K562 (cell line): Measurements from ENCODE around the gene GBX1. TPM values are rescaled to one million over a fixed set of nuclear protein-coding genes. Genes with fewer than 3 reads are reported as not detected.

Experiments
- BMI1 ChIP-seq: fragments of 150-350 bp; IDR thresholded peaks from 2 replicates; pipeline ENCODE4 v1.6.1; 2014; ENCODE audit warnings: low read length
- CBX1 ChIP-seq: sonication (generic); IDR thresholded peaks from 2 replicates; pipeline ENCODE4 v1.6.1; 2016; ENCODE audit warnings: antibody characterized with exemption, low read depth, mild to moderate bottlenecking
- JUN ChIP-seq, 2 experiments: sonication (generic) in 1 of 2; formaldehyde crosslinking in 1 of 2; IDR thresholded peaks; 2 replicates each; pipeline versions ENCODE4 v1.6.1 to v1.8.0; 2012 to 2022; ENCODE audit warnings: borderline replicate concordance in 2 of 2, mild to moderate bottlenecking in 2 of 2, improper control_type of control experiment in 1 of 2, low read depth in 1 of 2, low read length in 1 of 2, missing genetic modification reagents in 1 of 2
- MLX ChIP-seq, 2 experiments: fragments of 450-650 bp in 1 of 2; sonication (generic) in 1 of 2; formaldehyde crosslinking; conservative IDR thresholded peaks; 2 replicates each; pipeline versions ENCODE4 v1.4.0 to v1.8.1; 2020 to 2022; ENCODE audit warnings: mild to moderate bottlenecking in 1 of 2, missing genetic modification reagents in 1 of 2
- RUNX1 ChIP-seq: sonication (generic); IDR thresholded peaks from 2 replicates; pipeline ENCODE4 v1.6.1; 2016; ENCODE audit warnings: antibody characterized with exemption, low read depth
- SAFB2 ChIP-seq: fragments of 200-400 bp; formaldehyde crosslinking; IDR thresholded peaks from 2 replicates; pipeline ENCODE4 v1.6.1; 2018; ENCODE audit warnings: borderline replicate concordance, low read length, low read depth, moderate library complexity; ENCODE audit not compliant: severe bottlenecking
- SMARCA4 ChIP-seq: fragments of 450-650 bp; IDR thresholded peaks from 2 replicates; pipeline ENCODE4 v1.6.1; 2016
- THRA ChIP-seq: fragments of 450-650 bp; IDR thresholded peaks from 2 replicates; pipeline ENCODE4 v1.6.1; 2017; ENCODE audit warnings: mild to moderate bottlenecking, moderate library complexity
- TRIM24 ChIP-seq, 2 experiments: fragments of 450-650 bp; IDR thresholded peaks; 2 replicates each; pipeline ENCODE4 v1.6.1; 2016
- ZEB2 ChIP-seq: fragments of 450-650 bp; IDR thresholded peaks from 2 replicates; pipeline ENCODE4 v1.6.1; 2016
- ZNF407 ChIP-seq: fragments of 450-650 bp; IDR thresholded peaks from 2 replicates; pipeline ENCODE4 v1.6.1; 2016; ENCODE audit warnings: low read depth
- ZNF668 ChIP-seq: fragments of 250-450 bp; sonication (Bioruptor Pico); IDR thresholded peaks from 2 replicates; pipeline ENCODE4 v1.8.0; 2022; ENCODE audit warnings: mild to moderate bottlenecking, inconsistent platforms
- ZNF695 ChIP-seq: fragments of 450-650 bp; formaldehyde crosslinking; IDR thresholded peaks from 2 replicates; pipeline ENCODE4 v1.4.0; 2020; ENCODE audit warnings: mild to moderate bottlenecking, moderate library complexity
- polyA plus RNA-seq, 8 experiments: library from polyadenylated mRNA; depleted of rRNA in 4 of 8; stranded (reverse) in 5 of 8; unstranded in 3 of 8; fragments of >200 nt; fragmentation: Nextera tagmentation in 2 of 8; fragmentation: Illumina TruSeq in 1 of 8; extraction: Ambion mirVana in 2 of 8; extraction: Trizol in 1 of 8; gene quantifications; 2 replicates each; pipeline versions ENCODE4 v1.2.1 to v1.2.3, GENCODE V29; 2011 to 2014; ENCODE audit warnings: inconsistent platforms in 1 of 8, missing spikeins in 1 of 8
- total RNA-seq, 7 experiments: library from RNA; depleted of rRNA in 6 of 7; stranded (reverse); fragments of >200 nt in 6 of 7; fragmentation: Illumina TruSeq in 2 of 7; extraction: Trizol in 2 of 7; gene quantifications; 2 replicates each; pipeline versions ENCODE4 v1.2.1 to v1.2.3, GENCODE V29; 2011 to 2021; ENCODE audit warnings: low replicate concordance in 1 of 7

The GBX1 gene
- total and polyA plus RNA-seq, 9 of the 15 experiments (the other 6 are each of a cell fraction or from before 2014, with no cell fraction given): not detected

- TF ChIP-seq ZNF407: no peak
- peak; percentile 67; the same call in 1 of the 2 replicates for TF ChIP-seq JUN (IDR thresholded peaks at IDR 0.05; ENCODE audit: borderline replicate concordance, low read depth, low read length)
- TF ChIP-seq JUN (CRISPR knock-in tag; IDR thresholded peaks at IDR 0.05; ENCODE audit: borderline replicate concordance): no peak
- TF ChIP-seq CBX1: no peak
- no peak for TF ChIP-seq SAFB2
- no peak for TF ChIP-seq RUNX1
- TF ChIP-seq MLX (CRISPR knock-in tag; conservative IDR thresholded peaks at IDR 0.05): no peak
- TF ChIP-seq BMI1: no peak
- TF ChIP-seq SMARCA4: peak; percentile 75
- TF ChIP-seq ZNF695 (CRISPR knock-in tag): no peak
- no peak for TF ChIP-seq TRIM24 (IDR thresholded peaks at IDR 0.05)
- no peak for TF ChIP-seq ZNF668 (CRISPR knock-in tag)
- no peak for TF ChIP-seq THRA
- TF ChIP-seq ZEB2: no peak
- TF ChIP-seq, all 486 proteins: peak for 38
Observed at GRCh38 chr7:151113344-151114150, 53.9 kb downstream of the GBX1 start (continued).
